GM21717 (cell line): ENCODE measurements around the gene MMAA.
A peak's percentile ranks its signal among the peaks of the same experiment; 100 is the strongest.
"Not testable (repeated sequence)": the region's sequence is repeated elsewhere in the genome, so short reads cannot be mapped to it uniquely, and the experiment has no call there.

ENCODE experiments used
- ATAC-seq: cut with Tn5 transposase; IDR thresholded peaks from one replicate; pipeline ENCODE4 v1.9.1; 2021; ENCODE audit warnings: mild to moderate bottlenecking, moderate library complexity; ENCODE audit not compliant: unreplicated experiment

The MMAA gene

GRCh38 chr4:145618932-145619638, at the start of gene MMAA:
Gene MMAA, plus strand, starts transcription at chr4:145619385. Its CDS starts 19,755 bp downstream, at chr4:145639140.
- ATAC-seq, result peak; percentile 91

GRCh38 chr4:145574546-145574945, 44.6 kb upstream of the MMAA start:
- ATAC-seq, result not testable (repeated sequence)

GRCh38 chr4:145580906-145581305, 38.3 kb upstream of the MMAA start:
- no peak for ATAC-seq

GRCh38 chr4:145583191-145584055, 35.8 kb upstream of the MMAA start:
- no peak for ATAC-seq

GRCh38 chr4:145587088-145587754, 32.0 kb upstream of the MMAA start:
- ATAC-seq, result no peak

- not testable (repeated sequence) for ATAC-seq
Measured at GRCh38 chr4:145589381-145589780, 29.8 kb upstream of the MMAA start.

GRCh38 chr4:145589916-145590702, 29.1 kb upstream of the MMAA start:
- ATAC-seq, result no peak

GRCh38 chr4:145602129-145602760, 16.9 kb upstream of the MMAA start:
- ATAC-seq, result no peak

- no peak for ATAC-seq
Measured at GRCh38 chr4:145605941-145606340, 13.2 kb upstream of the MMAA start.

- peak; percentile 51 for ATAC-seq
Measured at GRCh38 chr4:145609481-145610427, 9.4 kb upstream of the MMAA start.

GRCh38 chr4:145613566-145614232, 5.5 kb upstream of the MMAA start:
- ATAC-seq, result no peak

GRCh38 chr4:145614233-145614610, 5.0 kb upstream of the MMAA start:
- ATAC-seq, result no peak

GRCh38 chr4:145618210-145618931, 814 bp upstream of the MMAA start:
- ATAC-seq, result no peak

- ATAC-seq, result peak; percentile 54
Measured at GRCh38 chr4:145619639-145619996, 433 bp downstream of the MMAA start.

- ATAC-seq, result not testable (repeated sequence)
Measured at GRCh38 chr4:145622067-145622466, 2.9 kb downstream of the MMAA start.

GRCh38 chr4:145623831-145624230, 4.6 kb downstream of the MMAA start:
- no peak for ATAC-seq

GRCh38 chr4:145625677-145626622, 6.8 kb downstream of the MMAA start:
- ATAC-seq, result no peak
